NCI-H2196 (cell line): ENCODE results near the gene FBN1.

Experiments
- DNase-seq: peaks from one replicate; lab custom pipeline; 2025; ENCODE audit not compliant: unreplicated experiment; lab: John Stamatoyannopoulos, UW

The FBN1 gene

DNA sequence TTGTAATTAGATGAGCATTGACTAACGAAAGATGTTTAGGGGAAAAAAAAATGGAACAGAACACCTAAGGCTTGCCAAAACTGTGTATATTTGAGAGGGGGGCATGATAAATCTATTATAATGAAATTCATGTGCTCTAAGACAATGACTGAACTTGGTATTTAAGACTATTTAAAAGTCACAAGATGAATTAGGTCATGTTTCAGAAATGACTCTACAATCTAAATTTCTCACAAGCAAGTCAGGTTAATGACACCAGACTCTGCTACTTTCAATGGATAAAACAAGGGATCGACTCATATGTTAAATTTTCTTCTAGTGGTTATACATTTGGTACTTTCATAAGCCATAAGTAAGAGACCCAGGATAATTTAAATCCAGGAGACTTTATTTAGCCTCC lies 235.9 kb downstream of the FBN1 start:
- DNase-seq = no peak

DNA sequence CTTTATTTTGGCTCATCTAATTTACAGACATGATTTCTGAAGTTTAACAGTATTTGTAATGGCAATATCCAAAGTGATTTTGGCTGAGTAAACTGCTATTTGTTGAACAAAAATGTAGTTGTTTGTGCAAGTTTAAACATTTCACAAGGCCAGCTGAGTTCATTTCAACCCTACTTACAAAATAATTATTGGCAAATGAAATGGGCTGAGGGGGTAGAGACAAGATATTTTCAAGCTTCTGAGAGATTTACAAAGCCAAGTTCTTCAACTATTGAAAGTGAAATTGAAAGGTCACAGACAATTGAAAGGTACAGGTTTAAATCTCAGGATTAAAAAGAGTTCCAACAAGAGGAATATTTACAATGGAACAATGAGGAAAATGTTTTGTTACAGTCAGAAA lies 237.2 kb downstream of the FBN1 start:
- no peak for DNase-seq

DNA sequence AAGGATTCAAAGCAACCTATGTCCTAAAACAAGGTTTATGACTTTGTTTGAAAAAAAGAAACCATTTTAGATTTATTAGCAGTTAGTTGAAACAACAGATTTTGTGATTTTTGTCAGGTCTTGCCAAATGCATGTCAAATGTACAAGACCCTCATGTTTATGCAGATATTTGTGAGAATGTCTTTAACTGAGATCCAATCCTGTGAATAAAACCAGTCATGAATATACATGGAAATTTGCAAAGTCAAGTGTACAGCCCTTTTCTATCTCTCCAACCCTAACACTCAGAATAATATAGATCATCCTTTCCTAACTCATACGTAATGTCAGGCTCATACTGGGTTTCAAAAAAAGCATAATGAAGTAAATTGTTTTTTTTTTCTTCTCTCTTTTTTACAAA lies 237.9 kb downstream of the FBN1 start:
- DNase-seq = no peak

DNA sequence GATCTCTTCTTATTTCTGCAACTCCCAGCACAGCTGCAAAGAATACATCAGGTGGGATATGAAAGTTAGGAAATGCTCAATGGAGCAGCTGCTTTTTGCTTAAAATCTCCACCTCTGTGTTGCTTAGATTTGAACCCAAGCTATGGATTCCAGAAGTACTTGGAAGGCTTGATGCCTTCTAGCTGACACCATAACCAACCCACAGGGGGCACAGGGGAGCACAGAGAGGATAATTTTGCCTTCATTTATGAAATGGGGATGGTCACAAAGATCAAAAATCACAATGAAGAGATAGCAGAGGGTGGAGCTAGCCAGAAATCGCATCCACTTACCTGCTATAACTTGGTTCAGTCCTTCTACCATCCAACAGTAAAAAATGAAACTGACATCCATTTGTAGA lies 238.6 kb downstream of the FBN1 start:
- DNase-seq = no peak

DNA sequence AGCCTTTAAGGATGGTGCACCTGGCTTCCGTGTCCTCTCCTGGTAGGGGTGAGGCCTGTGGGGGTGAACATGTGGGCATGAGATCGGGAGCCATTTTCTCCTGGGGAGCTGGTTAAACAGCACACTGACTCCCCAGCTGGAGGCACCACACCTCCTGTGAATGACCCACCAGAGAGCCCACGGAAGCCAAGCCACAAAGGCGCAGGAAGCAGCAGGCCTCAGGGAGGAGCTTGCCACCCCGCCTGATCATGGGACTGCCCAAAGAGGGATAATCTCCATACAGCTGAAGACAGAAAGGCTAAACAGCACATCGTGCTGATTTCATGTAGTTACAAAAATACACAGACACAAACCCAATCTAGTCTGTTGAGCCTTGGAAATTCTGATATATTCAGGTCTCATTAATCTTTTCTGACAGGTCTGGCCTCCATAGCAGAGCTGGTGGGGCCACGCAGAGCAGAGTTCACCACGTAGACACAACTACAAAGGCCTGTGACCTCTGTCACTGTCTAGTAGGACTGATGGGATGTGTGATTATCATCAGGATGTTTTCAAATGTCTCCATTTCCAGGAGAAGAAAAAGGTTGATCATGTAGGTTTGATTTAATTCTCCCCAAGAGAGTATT lies 239.1 kb downstream of the FBN1 start:
- no peak for DNase-seq

DNA sequence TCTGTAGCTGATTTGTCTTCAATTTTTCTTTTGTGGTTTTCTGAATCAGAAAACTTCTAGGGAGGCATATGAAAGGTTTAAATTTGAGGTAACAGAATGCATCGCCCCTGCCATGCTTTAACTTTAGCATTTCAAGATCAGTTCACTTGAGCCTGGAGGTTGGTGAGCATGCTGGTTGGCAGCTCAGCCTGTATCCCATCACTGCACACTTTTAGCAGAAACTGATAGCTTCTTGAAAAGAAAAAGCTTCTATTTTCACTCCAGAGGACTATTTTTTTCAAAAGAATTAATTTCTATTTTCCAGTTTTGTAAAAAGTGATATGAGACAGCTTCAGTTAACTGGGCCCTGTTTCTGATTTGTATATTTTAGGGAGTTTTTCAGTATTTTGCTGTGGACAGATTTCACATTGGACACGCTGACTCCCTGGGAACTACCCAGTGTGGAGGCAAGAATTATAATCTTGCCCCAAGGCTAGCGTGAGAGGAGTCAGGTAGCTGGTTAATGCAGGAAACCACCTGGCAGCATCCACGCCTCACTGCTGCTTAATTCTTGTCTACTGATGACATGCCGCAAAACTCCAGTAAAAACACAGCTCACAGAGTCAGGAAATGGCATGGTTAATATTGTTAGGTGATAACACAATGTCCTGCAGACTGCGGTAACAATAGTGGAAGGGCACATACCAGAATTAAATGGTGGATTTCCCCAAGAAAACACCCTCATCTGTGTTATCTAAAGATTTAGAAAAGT lies 242.9 kb downstream of the FBN1 start:
- DNase-seq = no peak

DNA sequence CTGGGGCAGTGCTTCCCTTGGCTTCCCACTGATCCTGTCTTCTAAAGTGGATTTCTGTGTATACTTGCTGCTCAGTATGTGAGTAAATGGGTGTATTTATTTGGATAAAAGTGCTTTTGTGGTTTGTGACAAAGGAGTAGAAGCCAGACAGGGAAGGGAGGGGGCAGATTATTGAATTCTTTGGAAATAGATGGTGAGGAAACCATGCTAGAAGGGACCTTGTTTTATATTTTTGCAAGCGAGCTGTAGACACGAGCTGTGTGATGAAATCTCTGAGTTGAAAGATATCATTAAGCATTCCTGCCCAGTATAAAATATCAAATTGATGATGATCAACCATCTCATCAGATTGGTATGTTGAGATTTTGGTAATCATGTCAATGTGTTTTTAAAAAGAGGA lies 245.4 kb downstream of the FBN1 start:
- no peak for DNase-seq

DNA sequence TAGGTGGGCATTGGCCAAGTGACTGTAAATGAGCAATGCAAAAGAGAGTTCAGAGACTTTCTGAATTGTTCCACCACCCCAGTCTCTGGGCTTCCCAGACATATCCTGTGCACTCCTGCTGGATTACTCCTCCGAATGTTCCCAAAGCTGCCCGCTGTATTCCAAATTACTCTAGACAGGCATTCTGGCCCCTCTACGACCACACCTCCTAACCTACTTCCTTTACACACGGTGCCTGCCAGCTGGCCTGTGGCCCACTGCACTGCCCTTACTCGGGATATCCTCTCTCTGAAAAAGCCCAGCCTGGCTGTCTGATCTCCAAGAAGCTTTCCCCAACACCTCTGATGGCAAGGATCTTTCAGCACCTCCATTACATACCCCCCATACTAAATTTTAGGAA lies 247.7 kb downstream of the FBN1 start:
- DNase-seq = no peak

DNA sequence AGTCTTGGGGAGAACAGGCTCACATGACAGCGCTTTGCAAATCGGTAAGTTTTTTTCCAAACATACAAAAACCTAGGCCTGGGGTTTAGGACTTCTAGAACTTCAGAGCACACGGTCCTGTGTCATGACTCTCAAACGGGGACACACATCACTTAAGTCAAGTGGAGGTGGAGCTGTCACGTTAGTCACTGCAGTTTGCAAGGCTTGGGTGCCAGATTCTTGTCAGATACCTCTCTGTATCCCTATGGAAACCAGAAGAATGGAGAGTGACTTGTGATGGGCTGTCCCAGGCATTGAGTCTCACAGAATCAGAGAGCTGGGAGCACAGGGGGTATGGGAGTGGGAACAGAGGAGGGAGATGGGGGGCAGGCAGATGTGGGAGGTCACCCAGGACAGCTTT lies 249.5 kb downstream of the FBN1 start:
- DNase-seq = no peak

DNA sequence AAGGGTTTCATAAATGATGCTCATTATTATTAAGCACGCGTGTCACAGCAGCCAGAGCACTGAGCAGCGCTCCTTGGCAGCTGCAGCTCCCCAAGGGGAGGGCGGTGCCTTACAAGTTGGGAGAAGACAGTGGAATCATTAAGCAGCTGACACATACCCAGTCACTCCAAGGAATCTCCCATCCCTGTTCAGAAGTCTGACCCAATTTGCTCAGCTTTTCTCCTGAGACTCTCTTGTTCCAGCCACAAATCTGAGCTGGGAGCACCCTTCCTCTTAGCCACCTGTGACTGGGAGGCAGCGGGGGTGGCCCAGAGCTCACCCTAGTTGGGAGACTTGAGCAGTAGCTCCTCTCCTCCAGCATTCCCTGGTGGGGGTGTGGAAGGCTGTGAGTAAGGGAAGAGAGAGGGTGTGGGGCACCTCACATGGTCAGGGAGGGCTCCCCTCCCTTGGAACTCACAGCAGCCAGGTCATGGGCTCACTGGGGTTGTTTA lies 249.9 kb downstream of the FBN1 start:
- DNase-seq = no peak

DNA sequence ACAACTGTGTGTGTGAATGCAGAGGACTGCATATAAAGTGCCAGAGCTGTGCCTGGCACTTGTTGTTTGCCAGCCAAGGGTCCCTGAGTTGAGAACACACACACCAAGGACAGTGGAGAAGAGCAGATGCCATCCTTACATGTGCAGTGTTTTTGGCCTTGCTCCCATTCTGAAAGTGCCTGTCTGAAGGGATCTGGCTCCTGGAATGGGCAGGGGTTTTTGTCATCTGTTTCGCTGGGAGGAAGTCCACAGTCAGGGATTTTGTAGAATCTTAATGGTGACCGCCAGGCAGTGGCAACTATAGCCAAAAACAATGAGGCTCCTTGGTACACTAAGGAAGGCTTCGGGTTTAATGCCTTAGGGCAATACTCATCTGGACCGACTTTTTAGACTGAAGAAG lies 250.5 kb downstream of the FBN1 start:
- DNase-seq = no peak

DNA sequence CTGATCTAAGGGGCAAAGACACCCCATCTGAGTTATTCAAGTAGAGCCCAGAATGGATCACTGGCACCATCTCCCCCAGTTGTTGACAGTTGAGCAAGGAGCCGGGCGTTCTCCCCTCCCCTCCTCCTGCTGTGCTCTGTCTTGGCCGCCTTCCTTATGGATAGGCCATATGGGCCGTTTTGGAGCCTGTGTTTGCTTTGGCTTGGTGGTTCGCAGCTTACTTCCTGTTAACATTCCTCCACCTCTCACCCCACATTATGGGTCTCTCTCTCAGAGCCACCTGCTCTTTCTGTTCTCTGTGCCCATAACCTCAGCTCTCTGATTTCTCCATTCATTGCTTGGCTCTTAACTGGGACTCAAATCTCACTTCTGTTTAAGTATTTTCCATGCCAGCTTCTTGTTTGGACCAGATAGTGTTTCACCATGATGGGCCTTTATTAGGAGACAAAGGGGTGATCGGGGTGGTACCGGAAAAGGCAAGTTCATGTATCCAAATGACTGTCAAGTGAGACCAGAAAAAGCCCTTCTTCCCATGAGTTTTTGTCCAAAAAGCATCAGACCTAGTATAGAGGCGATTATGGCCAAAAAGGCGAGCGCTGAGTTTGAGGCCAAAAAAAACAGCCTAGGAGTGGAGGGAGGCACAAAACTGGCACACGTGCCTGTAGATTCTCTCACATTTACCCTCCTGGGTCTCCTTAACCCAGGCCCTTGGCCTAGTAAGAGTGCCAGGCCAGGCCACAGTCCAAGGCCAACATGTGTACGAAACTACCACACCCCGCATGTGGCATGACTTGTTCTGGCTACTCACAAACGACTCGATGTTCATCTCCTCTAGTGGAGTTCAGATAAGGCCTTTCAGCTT lies 251.6 kb downstream of the FBN1 start:
- DNase-seq = peak; percentile 65

DNA sequence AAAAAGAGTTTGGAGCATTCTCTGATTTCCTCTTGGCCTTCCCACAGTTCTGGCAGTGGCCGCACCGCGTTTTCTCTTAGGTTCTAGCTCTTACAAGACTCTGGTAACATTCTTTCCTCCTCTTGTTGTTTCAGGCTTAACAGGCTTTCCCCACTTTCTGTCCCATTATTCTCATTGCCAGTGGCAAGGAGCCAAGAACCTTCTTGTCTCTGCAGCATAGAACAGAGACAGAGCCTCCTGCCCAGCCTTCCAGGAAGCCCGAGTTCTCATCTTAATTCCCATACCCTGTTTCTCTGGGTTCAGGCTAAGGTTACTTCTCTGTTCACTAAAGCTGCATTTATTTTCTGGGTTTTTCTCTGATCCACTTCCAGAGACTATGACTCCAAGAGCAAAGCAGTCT lies 253.2 kb downstream of the FBN1 start:
- no peak for DNase-seq

DNA sequence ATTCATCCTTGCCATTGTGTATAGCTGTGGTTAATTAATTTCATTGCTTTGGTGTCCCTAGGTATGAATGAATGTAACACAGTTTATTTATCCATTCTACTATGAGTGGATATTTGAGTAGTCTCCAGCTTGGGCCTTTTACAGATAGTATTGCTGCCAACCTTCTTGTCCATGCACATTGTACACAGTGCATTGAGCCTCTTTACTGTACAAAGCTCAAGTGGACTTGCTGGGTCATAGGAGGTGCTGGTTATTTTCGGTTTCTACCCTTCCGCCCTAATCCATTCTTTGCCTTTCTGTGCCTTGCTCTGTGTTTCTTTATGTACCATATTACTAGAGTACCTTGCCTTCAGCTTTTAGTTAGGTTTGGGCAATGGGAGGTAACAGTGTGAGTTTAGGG lies 253.6 kb downstream of the FBN1 start:
- peak; percentile 35 for DNase-seq

DNA sequence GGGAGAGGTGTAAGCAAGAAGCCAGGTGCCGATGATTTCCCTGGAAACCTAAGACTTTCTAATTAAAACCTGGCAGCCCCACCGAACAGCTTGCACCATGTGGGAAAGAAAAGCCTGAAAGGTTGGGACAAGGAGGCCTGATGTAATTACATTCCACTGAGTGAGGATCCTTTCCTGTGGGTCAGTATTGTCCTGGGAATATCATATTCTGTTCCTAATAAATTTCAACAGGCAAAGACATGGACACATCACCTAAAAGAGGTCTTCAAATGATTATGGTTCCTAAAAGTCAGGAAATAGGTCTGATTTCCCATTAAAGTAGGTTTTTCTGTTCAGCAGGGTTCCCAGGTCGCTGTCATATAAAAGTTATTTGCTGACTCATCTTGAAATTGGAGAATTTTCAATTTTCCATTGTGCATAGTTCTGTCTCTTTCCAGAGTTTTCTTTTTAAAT lies 255.8 kb downstream of the FBN1 start:
- DNase-seq = no peak

DNA sequence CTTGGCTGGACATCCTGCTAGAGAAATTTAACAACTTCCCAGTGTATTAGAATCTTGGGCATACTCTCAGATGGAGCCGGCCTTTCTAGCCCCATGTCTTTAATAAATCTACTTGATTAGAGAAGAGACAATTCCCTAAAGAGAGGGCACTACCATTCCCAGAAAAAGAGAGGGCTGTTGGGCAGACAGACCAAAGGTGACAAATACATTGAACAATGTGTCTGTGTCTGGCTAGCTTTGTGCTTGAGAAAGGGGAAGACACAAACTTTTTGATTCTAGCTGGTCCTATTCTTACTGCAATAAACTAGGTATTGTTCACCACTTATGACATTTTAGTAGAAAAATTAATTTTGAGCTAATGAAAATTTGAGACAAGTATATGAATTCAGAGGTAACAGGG lies 256.6 kb downstream of the FBN1 start:
- no peak for DNase-seq

DNA sequence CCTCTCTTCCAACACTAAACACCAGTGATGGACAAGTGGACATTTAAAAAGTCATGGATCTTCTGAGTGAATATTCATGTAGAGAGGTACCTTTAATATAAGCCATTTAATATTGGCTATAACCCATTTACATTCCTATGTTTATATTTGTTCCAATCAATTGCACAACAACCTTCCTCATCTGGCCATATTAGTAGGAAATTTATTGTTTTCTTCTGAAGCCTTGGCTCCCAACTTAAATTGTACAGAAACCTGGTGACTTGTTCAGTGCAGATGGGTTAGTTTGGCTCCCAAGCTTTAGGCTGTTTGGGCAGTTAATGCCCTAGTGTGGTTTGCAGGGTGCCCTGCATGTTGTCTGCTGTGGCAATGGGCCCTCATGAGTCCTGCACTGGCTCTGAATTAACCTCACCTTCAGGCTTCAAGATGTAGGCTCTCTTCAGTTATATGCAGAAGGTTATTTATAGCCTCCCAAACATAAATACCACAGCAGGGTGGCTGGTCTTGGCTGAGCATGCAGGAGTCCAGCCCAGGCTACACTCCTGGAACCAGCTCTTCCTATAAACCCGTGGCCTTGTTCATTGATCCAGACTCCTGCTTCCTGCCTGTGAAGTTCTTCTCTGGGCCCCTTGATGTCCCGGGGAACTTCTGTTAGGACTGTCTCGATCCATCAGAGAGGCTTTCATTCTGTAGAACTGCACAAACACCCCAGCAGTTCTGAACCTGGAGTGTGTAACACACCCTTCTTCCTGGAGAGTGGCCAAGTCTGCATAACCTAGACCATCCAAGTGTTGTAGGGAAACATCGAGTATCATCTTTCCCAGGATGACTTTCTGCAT lies 257.3 kb downstream of the FBN1 start:
- DNase-seq = no peak

DNA sequence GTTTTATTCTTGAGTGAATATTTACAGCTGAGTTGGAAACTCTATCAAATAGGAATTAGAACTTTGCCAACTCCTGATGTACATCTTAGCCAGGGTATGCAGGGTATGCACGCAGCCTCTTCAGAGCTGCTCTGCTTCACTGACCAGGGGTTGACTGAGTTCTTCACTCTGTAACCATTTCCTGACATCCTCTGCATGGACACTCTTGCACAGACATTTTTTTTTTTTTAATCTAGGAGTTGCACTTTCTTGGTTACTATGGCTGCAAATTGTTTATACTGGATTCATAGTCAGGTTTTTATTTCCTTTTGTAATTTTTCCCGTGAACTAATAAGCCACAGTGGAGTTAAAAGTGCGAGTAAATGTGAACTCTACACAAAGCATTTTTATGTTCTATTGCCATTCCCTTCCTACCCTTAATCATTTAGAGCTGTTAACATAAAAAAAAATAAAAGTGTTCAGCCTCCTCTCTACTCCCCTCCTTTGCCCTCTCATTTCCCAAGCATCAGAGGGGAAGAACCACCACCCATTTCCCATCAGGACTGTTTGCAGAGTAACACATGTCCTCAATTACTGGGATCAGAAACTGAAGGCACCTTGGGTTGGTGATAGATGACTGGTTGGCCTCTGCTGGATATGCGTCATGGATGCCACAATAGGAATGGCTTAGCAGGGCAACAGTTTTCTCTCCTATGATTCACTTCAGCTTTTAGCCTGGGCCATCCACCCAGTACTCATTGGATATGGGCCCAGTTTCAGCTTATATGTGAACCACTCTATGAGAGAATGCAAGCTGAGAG lies 260.3 kb downstream of the FBN1 start:
- DNase-seq = no peak

DNA sequence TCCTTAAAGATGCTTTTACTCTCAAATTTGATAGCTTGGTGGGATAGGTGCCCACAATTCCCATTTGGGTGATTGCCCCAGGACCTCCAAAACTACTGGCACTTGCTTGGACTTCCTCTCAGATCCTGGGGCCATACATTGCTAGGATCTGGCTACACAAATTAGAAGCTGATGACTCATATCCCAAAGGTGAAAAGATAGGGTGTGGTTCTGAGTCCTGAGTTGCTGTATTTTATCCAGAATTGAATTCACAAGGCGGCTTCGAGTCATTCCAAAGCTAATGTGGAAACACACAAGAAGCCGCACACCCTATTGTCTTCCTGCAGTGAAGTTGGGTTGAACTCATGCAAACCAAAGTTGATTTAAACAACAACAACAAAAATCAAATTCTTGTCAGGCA lies 260.9 kb downstream of the FBN1 start:
- DNase-seq = no peak

DNA sequence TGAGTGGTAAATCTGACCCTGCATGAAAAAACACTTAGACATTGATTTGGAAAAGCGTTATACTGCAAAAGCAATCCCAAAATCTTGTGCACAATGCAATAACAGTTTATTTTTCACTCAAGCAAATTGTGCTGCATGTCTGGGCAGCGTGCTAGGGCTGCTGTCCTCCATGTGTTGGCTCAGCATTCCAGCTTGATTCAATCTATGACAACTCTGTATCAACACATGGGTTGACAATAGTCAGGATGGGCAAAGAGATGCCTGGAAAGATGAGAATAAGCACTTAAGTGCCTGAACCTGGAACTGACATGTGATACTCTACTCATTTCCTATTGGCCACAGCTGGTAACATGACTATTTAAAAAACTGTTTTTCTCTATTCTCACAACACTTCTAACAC lies 262.5 kb downstream of the FBN1 start:
- no peak for DNase-seq
